HepG2 (cell line): ENCODE results near the gene DHH.
"Not testable (repeated sequence)": the region's sequence is repeated elsewhere in the genome, so short reads cannot be mapped to it uniquely, and the experiment has no call there.

Source experiments
- FOXK1 ChIP-seq: sonication (generic); formaldehyde crosslinking; IDR thresholded peaks from 2 replicates; pipeline ENCODE4 v1.4.0; 2020; ENCODE audit warnings: low read depth, missing genetic modification reagents, borderline replicate concordance
- LCORL ChIP-seq, 2 experiments: fragments of 450-650 bp in 1 of 2; sonication (generic) in 1 of 2; formaldehyde crosslinking in 1 of 2; IDR thresholded peaks; 2 replicates each; pipeline versions ENCODE4 v1.5.0 to v1.6.1; 2017 to 2020; ENCODE audit warnings: antibody characterized with exemption in 1 of 2, missing genetic modification reagents in 1 of 2
- POLR2AphosphoS2 ChIP-seq: IDR thresholded peaks from 2 replicates; pipeline ENCODE4 v1.6.1; 2011; ENCODE audit warnings: low read depth, low read length, improper control_type of control experiment
- ZFY ChIP-seq: sonication (generic); formaldehyde crosslinking; IDR thresholded peaks from 2 replicates; pipeline ENCODE4 v1.4.0; 2020; ENCODE audit warnings: missing genetic modification reagents
- ZNF24 ChIP-seq: fragments of 450-650 bp; IDR thresholded peaks from 2 replicates; pipeline ENCODE4 v1.6.1; 2017; ENCODE audit warnings: antibody characterized with exemption, mild to moderate bottlenecking
- ZNF274 ChIP-seq: sonication (generic); formaldehyde crosslinking; IDR thresholded peaks from 2 replicates; pipeline ENCODE4 v1.5.1; 2020; ENCODE audit warnings: mild to moderate bottlenecking, missing genetic modification reagents

GRCh38 chr12:49136997-49137396, 42.4 kb upstream of the DHH start:
- not testable (repeated sequence) for TF ChIP-seq LCORL (IDR thresholded peaks at IDR 0.05); LCORL (CRISPR knock-in tag; IDR thresholded peaks at IDR 0.05); FOXK1 (CRISPR knock-in tag); ZNF24; POLR2AphosphoS2; ZNF274; ZFY
